Left lung (tissue), 10 donors: ENCODE measurements around the gene IL1RL1. TPM values are rescaled to one million over a fixed set of nuclear protein-coding genes. Genes with fewer than 3 reads are reported as not detected.

Experiments
- ATAC-seq: fragments of 200-7000 bp; cut with Tn5 transposase; one replicate; pipeline ENCODE4 v1.9.1; 2020; ENCODE audit warnings: moderate library complexity
- DNase-seq, 4 donors: peaks; one replicate each; pipeline ENCODE4 v3.0.0-alpha.2; 2013 to 2020
- H3K27ac ChIP-seq, 2 donors: fragments of 200-600 bp; sonication (generic) in 1 of 2; one replicate each; pipeline versions ENCODE4 v1.5.0 to v1.8.0; 2020 to 2021
- H3K27me3 ChIP-seq, 2 donors: fragments of 200-600 bp; sonication (generic) in 1 of 2; one replicate each; pipeline versions ENCODE4 v1.5.0 to v1.8.0; 2020 to 2021
- H3K36me3 ChIP-seq, 2 donors: fragments of 200-600 bp; sonication (generic) in 1 of 2; one replicate each; pipeline versions ENCODE4 v1.5.0 to v1.8.0; 2020 to 2021
- H3K4me1 ChIP-seq, 2 donors: fragments of 200-600 bp; one replicate each; pipeline ENCODE4 v1.8.0; 2021
- H3K4me3 ChIP-seq, 2 donors: fragments of 200-600 bp; sonication (generic) in 1 of 2; one replicate each; pipeline versions ENCODE4 v1.5.0 to v1.8.0; 2020 to 2021; ENCODE audit warnings: mild to moderate bottlenecking in 1 of 2
- H3K9me3 ChIP-seq, 2 donors: fragments of 200-600 bp; sonication (generic) in 1 of 2; one replicate each; pipeline versions ENCODE4 v1.5.0 to v1.8.0; 2020 to 2021
- CTCF ChIP-seq, 2 donors: fragments of 200-600 bp; sonication (generic) in 1 of 2; IDR thresholded peaks; one replicate each; pipeline versions ENCODE4 v1.5.0 to v1.8.0; 2021; ENCODE audit warnings: antibody characterized with exemption in 2 of 2
- intact Hi-C, 2 donors: fragments of 100-400 bp; cut with DNase I; formaldehyde crosslinking; loops; one replicate each; pipeline versions ENCODE4 v1.11.2 to v1.14.2; 2022
- polyA plus RNA-seq, 6 donors: library from polyadenylated mRNA; unstranded; fragments of 120-200 nt; gene quantifications; one replicate each; pipeline ENCODE4 v1.2.1, GENCODE V29; 2013; ENCODE audit not compliant: insufficient read length in 6 of 6
- total RNA-seq, 2 donors: library from RNA; stranded (reverse); fragmentation: NEBNext Ultra II Directional; extraction: Animal tissue kit (Norgen Biotek cat#: 25700); gene quantifications; one replicate each; pipeline ENCODE4 v1.2.1, GENCODE V29; 2021
- donor health status: DM: no; HTN: yes; CAD: no.
- donor health status: DM: no; HTN: no; CAD: no.

The IL1RL1 gene
- total and polyA plus RNA-seq, 8 donors, result 0.13 to 72.2 (median 0.25) TPM

- Histone ChIP-seq H3K4me1 (peaks cover 0 to 40% of the 10 kb centered on the region in 2 donors), H3K36me3 (no peaks in the 10 kb centered on the region), H3K4me3 (peak overlapping the region in 1 of 2 donors; percentile 65), H3K9me3 (no peaks in the 10 kb centered on the region), H3K27ac (peak overlapping the region in 1 of 2 donors; percentile 90), H3K27me3 (no peaks in the 10 kb centered on the region)
- TF ChIP-seq CTCF (IDR thresholded peaks at IDR 0.05), result no peak
- intact Hi-C loops, result no loop called here
- ATAC-seq (no peak), DNase-seq (no peak)
Measured at GRCh38 chr2:102356741-102357140, 45.4 kb downstream of the IL1RL1 start.

- ATAC-seq (no peak), DNase-seq (no peak)
- H3K36me3 ChIP-seq, result peaks cover 0 to 3% of the 10 kb centered on the region in 2 donors
- TF ChIP-seq CTCF (IDR thresholded peaks at IDR 0.05), result no peak
- H3K4me3 ChIP-seq, result peak overlapping the region in 1 of 2 donors; percentile 65
- peaks cover 0 to 42% of the 10 kb centered on the region in 2 donors for H3K4me1 ChIP-seq
- no peaks in the 10 kb centered on the region for H3K9me3 ChIP-seq
- peak overlapping the region in 1 of 2 donors; percentile 90 for H3K27ac ChIP-seq
- H3K27me3 ChIP-seq, result no peaks in the 10 kb centered on the region
- intact Hi-C loops, result no loop called here
Measured at GRCh38 chr2:102357937-102358336, 46.6 kb downstream of the IL1RL1 start.

GRCh38 chr2:102358496-102358895 lies 47.1 kb downstream of the IL1RL1 start:
- peaks cover 0 to 42% of the 10 kb centered on the region in 2 donors for H3K4me1 ChIP-seq
- intact Hi-C loops, result no loop called here
- H3K27ac ChIP-seq, result peak overlapping the region in 1 of 2 donors; percentile 90
- H3K4me3 ChIP-seq, result peak overlapping the region in 1 of 2 donors; percentile 65
- peaks cover 0 to 9% of the 10 kb centered on the region in 2 donors for H3K36me3 ChIP-seq
- no peaks in the 10 kb centered on the region for H3K9me3 ChIP-seq
- H3K27me3 ChIP-seq, result no peaks in the 10 kb centered on the region
- TF ChIP-seq CTCF (IDR thresholded peaks at IDR 0.05), result no peak
- no peak for DNase-seq
- no peak for ATAC-seq

GRCh38 chr2:102359527-102359926 lies 48.2 kb downstream of the IL1RL1 start:
- no peak for ATAC-seq
- Histone ChIP-seq H3K36me3 (peaks cover 0 to 19% of the 10 kb centered on the region in 2 donors), H3K9me3 (no peaks in the 10 kb centered on the region), H3K27me3 (no peaks in the 10 kb centered on the region), H3K27ac (no peak overlapping the region), H3K4me1 (peaks cover 0 to 42% of the 10 kb centered on the region in 2 donors), H3K4me3 (peak overlapping the region in 1 of 2 donors; percentile 65)
- no peak for DNase-seq
- no peak for TF ChIP-seq CTCF (IDR thresholded peaks at IDR 0.05)
- intact Hi-C loops, result no loop called here

GRCh38 chr2:102361632-102362241 lies 50.4 kb downstream of the IL1RL1 start:
- H3K9me3 ChIP-seq, result peaks cover 0 to 16% of the 10 kb centered on the region in 2 donors
- H3K36me3 ChIP-seq, result peaks cover 0 to 41% of the 10 kb centered on the region in 2 donors
- H3K4me1 ChIP-seq, result peaks cover 0 to 28% of the 10 kb centered on the region in 2 donors
- H3K4me3 ChIP-seq, result no peak overlapping the region
- no peak overlapping the region for H3K27ac ChIP-seq
- no peak for TF ChIP-seq CTCF (IDR thresholded peaks at IDR 0.05)
- intact Hi-C loops, result no loop called here
- no peaks in the 10 kb centered on the region for H3K27me3 ChIP-seq
- ATAC-seq (no peak), DNase-seq (no peak)
